Smooth muscle cell of the brain vasculature (primary cell): ENCODE results near the gene PPIL6.

Source experiments
- DNase-seq: peaks from one replicate; pipeline ENCODE4 v3.0.0-alpha.2; 2012; ENCODE audit warnings: low read depth, low spot score

PPIL6 gene

GRCh38 chr6:109440331-109441068, at the start of gene PPIL6, which contains the start of gene SMPD2:
Gene PPIL6 (minus strand): TSS chr6:109440628. CDS start chr6:109440590, 38 bp downstream.
Gene SMPD2 (plus strand): TSS chr6:109440724. CDS start chr6:109441122, 398 bp downstream.
- DNase-seq: peak; percentile 86

GRCh38 chr6:109488001-109488400, 47.6 kb upstream of the PPIL6 start:
- no peak for DNase-seq

GRCh38 chr6:109486068-109486467, 45.6 kb upstream of the PPIL6 start:
- DNase-seq: no peak

GRCh38 chr6:109485266-109485935, 45.0 kb upstream of the PPIL6 start:
- DNase-seq: no peak

- DNase-seq: no peak
Measured at GRCh38 chr6:109484122-109484521, 43.7 kb upstream of the PPIL6 start.

- no peak for DNase-seq
Measured at GRCh38 chr6:109483735-109484057, 43.3 kb upstream of the PPIL6 start.

- peak; percentile 62 for DNase-seq
Measured at GRCh38 chr6:109482905-109483734, 42.7 kb upstream of the PPIL6 start, which contains the start of gene ZBTB24. Gene ZBTB24 (minus strand): TSS chr6:109483219. CDS start chr6:109482026, 1,193 bp downstream.

- DNase-seq: no peak
Measured at GRCh38 chr6:109480993-109481480, 40.6 kb upstream of the PPIL6 start.

- DNase-seq: no peak
Measured at GRCh38 chr6:109478841-109479624, 38.6 kb upstream of the PPIL6 start.

- no peak for DNase-seq
Measured at GRCh38 chr6:109478222-109478805, 37.9 kb upstream of the PPIL6 start.

GRCh38 chr6:109477725-109478124, 37.3 kb upstream of the PPIL6 start:
- DNase-seq: no peak

GRCh38 chr6:109477184-109477583, 36.8 kb upstream of the PPIL6 start:
- DNase-seq: no peak

- DNase-seq: no peak
Measured at GRCh38 chr6:109475625-109476024, 35.2 kb upstream of the PPIL6 start.

GRCh38 chr6:109474995-109475394, 34.6 kb upstream of the PPIL6 start:
- DNase-seq: no peak

GRCh38 chr6:109473120-109473519, 32.7 kb upstream of the PPIL6 start:
- no peak for DNase-seq

GRCh38 chr6:109472132-109472995, 31.9 kb upstream of the PPIL6 start:
- DNase-seq: no peak

- no peak for DNase-seq
Measured at GRCh38 chr6:109471105-109471810, 30.8 kb upstream of the PPIL6 start.

- no peak for DNase-seq
Measured at GRCh38 chr6:109469591-109470189, 29.3 kb upstream of the PPIL6 start.

- DNase-seq: no peak
Measured at GRCh38 chr6:109467696-109468095, 27.3 kb upstream of the PPIL6 start.
